Occipital lobe (tissue), 2 donors: ENCODE data around the gene PLA2R1. TPM values are rescaled to one million over a fixed set of nuclear protein-coding genes. Genes with fewer than 3 reads are reported as not detected.

Experiments
- DNase-seq: peaks from one replicate; lab custom pipeline; 2025; lab: John Stamatoyannopoulos, UW
- total RNA-seq: library from RNA; depleted of rRNA; stranded (reverse); fragments of >200 nt; gene quantifications from one replicate; pipeline ENCODE4 v1.2.3, GENCODE V29; 2014

The PLA2R1 gene
- total RNA-seq = 1.7 TPM

- DNase-seq = peak; percentile 51
These were observed at the start of gene PLA2R1 for GRCh38 chr2:160062292-160063005. Gene PLA2R1, minus strand, starts transcription at chr2:160062615. Its CDS starts 212 bp downstream, at chr2:160062403.

GRCh38 chr2:160110674-160111239 lies 48.3 kb upstream of the PLA2R1 start:
- DNase-seq = no peak

- DNase-seq = peak; percentile 6
These were observed 47.7 kb upstream of the PLA2R1 start for GRCh38 chr2:160109939-160110673.

DNA sequence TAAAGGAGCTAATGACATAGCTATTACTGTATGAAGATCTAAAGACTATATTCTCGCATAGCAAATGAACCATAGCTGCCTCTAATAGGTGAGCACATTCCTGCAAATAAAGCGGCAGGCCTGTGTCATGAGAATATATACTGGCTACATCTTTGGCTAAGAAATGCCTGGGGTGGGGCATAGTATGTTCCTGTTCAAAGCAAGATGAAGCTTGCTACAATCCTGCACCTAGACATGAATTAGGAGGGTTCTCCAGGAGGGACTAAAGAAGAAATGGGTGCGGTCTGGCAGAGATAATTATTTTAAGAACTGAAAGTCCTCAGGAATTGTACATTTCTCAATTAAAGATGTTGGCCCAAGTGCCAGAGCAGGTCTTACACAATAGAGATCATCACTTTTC lies 46.8 kb upstream of the PLA2R1 start:
- DNase-seq = no peak

DNA sequence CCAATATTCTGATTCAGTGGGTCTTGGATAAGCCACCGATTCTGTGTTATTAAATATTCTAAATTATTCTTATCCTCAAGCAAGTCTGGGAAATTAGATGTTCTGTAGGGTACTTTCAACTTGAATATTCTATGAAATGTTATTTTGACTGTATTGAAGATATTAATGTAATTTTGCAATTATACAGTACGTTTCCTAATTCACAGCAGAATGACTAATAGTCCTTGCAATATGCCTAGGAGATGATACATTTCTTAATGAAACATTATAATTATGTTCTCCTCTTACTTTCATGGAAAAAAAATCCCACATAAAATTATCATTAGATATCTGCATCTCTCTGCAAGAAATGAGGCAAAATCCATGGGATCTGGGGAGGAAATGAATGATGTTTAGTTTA lies 46.2 kb upstream of the PLA2R1 start:
- no peak for DNase-seq

DNA sequence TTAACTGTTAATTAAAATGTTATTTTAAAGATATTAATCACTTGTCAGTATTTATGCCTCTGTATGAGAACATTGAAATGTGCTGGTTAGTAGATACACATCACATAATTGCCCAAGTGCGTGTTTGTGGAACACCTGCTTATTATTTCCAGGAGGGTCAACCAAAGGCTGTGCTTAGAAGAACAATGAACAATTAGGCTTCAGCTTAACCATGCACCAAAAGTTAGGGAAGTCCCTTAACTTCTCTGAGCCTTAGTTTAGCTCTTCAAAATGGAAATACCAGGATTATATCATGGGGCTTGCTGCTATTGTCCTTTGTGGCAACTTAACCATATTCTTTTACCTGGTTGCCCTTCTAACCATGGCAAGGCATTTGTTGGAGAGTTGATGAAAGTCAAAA lies 43.0 kb upstream of the PLA2R1 start:
- DNase-seq = no peak

DNA sequence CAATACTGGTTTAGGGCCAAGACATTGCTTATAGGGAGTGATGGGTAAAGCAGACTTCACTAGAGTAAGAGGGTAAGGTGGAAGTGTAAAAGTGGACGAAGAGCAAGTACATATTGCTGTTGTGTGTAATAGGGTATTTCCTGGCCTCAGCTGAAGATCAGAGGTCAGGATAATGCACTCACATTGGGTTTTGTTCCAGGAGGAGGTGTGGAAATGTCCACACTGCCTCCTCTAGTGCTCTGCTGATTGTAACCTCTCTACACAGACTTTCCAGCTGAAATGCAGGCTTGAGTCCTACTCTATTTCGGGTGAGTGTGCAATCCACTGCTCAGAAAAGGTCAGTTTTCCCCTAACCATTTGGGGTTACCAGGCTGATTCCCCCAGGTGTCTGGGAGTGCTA lies 41.7 kb upstream of the PLA2R1 start:
- DNase-seq = no peak

GRCh38 chr2:160097326-160097725 lies 34.9 kb upstream of the PLA2R1 start:
- DNase-seq = no peak

- DNase-seq = no peak
These were observed 34.0 kb upstream of the PLA2R1 start for GRCh38 chr2:160096409-160096808.

GRCh38 chr2:160092445-160092844 lies 30.0 kb upstream of the PLA2R1 start:
- DNase-seq = no peak

GRCh38 chr2:160091381-160091780 lies 29.0 kb upstream of the PLA2R1 start:
- DNase-seq = no peak

GRCh38 chr2:160087854-160088745 lies 25.7 kb upstream of the PLA2R1 start:
- no peak for DNase-seq

DNA sequence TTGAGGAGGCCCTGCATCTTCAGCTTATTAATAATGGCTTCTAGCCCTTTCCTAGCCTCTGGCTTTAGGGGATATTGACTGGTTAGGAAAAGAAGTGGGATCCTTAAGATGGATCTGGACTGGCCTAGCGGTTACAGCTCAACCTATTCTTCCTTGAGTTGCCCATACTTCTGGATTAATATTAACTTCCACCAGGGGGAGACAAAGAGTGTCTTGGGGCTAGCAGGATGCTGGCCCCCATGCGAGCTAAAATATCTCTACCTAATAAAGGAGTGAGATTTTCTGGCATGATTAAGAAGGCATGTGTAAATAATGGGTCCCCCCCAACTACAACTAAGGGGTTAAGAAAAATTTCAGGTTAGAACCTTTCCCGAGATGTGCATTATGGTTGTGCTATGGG lies 23.2 kb upstream of the PLA2R1 start:
- DNase-seq = no peak

DNA sequence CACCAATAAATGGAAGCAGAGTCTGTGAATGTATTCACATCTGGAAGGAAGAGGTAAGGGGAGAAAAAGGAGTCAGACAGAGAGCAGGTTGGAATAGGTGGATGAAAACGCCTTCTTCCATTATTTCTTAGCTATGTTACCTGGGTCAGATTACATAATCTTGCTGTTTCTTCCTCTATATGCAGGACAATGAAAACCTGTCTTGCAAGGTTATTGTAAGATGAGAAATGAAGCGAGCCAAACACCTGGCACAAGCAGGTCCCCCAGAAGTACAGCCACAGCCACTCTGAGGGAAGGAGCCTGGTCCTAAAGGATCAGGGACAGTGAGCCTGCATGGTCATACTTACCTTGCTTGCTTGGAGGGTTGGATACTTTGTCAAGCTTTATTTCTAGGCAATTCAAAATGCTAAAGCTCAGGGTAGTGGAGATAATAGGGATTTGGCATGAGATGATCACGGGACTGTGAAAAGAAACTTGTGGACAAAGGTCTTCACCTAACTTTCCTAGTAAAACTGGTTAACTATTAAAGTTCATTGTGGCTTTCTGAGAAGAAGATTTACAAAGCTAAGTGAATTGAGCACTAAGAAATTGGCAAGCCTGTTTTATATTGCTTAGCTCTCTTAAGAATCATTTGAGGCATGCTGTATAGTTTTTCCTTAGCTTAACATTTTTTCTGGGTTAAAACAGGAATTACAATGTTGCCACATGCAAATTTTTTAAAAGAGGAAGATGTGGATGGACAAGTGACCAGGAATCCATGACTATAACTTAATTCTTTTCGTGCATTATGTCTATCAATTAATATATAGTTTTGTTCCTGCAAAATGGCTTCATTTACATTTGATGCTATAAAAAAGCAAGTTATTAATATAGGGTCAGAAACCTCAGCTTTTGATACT lies 15.7 kb upstream of the PLA2R1 start:
- no peak for DNase-seq

- no peak for DNase-seq
These were observed 14.5 kb upstream of the PLA2R1 start for GRCh38 chr2:160076914-160077313.

GRCh38 chr2:160076241-160076640 lies 13.8 kb upstream of the PLA2R1 start:
- DNase-seq = no peak

- DNase-seq = no peak
These were observed 12.8 kb upstream of the PLA2R1 start for GRCh38 chr2:160075171-160075570.

DNA sequence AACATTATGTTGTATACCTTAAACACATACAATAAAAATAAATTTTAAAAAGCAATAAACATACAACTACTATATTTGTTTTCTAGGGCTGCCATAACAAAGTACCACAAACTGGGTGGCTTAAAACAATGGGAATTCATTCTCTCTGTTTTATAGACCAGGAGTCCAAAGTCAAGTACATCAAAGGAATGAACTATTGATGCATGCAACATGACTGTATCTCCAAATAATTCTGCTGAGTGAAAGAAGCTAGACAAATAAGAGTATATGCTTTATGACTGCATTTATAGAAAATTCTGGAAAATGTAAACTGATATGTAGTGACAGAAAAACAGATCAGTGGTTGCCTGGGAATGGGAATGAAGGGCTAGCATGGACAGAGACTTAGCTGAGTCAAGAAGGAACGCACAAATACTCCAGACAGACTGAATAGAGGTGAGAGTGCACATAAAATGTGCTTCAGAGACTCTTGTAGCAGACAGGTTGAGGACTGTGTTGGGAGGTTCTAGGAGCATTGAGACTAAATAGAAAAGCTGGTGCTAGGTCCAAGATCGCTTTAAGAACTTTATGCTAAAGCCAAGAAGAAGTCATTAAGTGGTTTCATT lies 11.0 kb upstream of the PLA2R1 start:
- no peak for DNase-seq

- no peak for DNase-seq
These were observed 6.5 kb upstream of the PLA2R1 start for GRCh38 chr2:160068906-160069305.

DNA sequence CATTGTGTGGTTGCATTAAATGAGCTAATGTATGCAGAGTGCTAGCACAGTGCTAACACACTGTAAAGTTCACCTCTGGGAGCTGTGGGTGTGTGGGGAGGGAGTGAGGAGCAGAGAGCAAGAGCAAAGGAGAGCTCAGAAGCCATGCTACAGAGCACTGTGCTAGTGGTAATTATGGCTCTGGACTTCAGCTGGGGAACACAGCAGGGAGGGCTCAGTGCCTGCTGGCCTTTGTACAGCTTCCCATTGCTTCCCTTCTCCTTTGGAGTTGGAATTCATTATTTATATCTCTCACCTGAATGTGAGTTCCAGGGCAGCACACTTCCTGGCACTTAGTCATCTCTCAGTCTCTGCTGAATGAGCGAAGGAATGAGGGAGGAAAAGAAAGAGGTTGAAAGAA lies 2.5 kb upstream of the PLA2R1 start:
- DNase-seq = no peak
